GM23338 (cell line): Measurements from ENCODE around the gene LYSMD1. TPM values are rescaled to one million over a fixed set of nuclear protein-coding genes. Genes with fewer than 3 reads are reported as not detected.
A peak's percentile ranks its signal among the peaks of the same experiment; 100 is the strongest.

Source experiments
- ATAC-seq: fragments of 200-7000 bp; cut with Tn5 transposase; 3 replicates; pipeline ENCODE4 v1.9.1; 2020
- DNase-seq: peaks from one replicate; pipeline ENCODE4 v3.0.0-alpha.2; 2015; ENCODE audit warnings: low spot score
- H2AFZ ChIP-seq: fragments of 200-600 bp; sonication (generic); 2 replicates; pipeline ENCODE4 v1.8.0; 2016; ENCODE audit warnings: antibody characterized with exemption, mild to moderate bottlenecking, moderate library complexity
- H3F3A ChIP-seq: fragments of 200-600 bp; sonication (generic); replicated peaks from 2 replicates; pipeline ENCODE4 v1.8.0; 2017; ENCODE audit warnings: antibody characterized with exemption, mixed run types, low read depth
- H3K27ac ChIP-seq: fragments of 200-600 bp; sonication (generic); 2 replicates; pipeline ENCODE4 v1.6.1; 2016; ENCODE audit warnings: low read depth
- H3K27me3 ChIP-seq: fragments of 200-600 bp; sonication (generic); 2 replicates; pipeline ENCODE4 v1.8.0; 2016; ENCODE audit warnings: mild to moderate bottlenecking, mixed run types, moderate library complexity; ENCODE audit not compliant: insufficient read depth
- H3K36me3 ChIP-seq: fragments of 200-600 bp; sonication (generic); 2 replicates; pipeline ENCODE4 v1.8.0; 2016; ENCODE audit warnings: mild to moderate bottlenecking; ENCODE audit not compliant: insufficient read depth
- H3K4me1 ChIP-seq: fragments of 200-600 bp; sonication (generic); 2 replicates; pipeline ENCODE4 v1.8.0; 2016; ENCODE audit warnings: mild to moderate bottlenecking, moderate library complexity; ENCODE audit not compliant: insufficient read depth
- H3K4me2 ChIP-seq: fragments of 200-600 bp; sonication (generic); 2 replicates; pipeline ENCODE4 v1.7.1; 2017; ENCODE audit warnings: mixed run types
- H3K4me3 ChIP-seq: fragments of 200-600 bp; sonication (generic); 2 replicates; pipeline ENCODE4 v1.6.1; 2016; ENCODE audit warnings: mixed run types
- H3K79me2 ChIP-seq: fragments of 200-600 bp; sonication (generic); replicated peaks from 2 replicates; pipeline ENCODE4 v1.8.0; 2017; ENCODE audit warnings: mild to moderate bottlenecking; ENCODE audit not compliant: insufficient read depth
- H3K9me2 ChIP-seq: fragments of 200-600 bp; sonication (generic); 2 replicates; pipeline ENCODE4 v1.8.0; 2017; ENCODE audit not compliant: insufficient read depth
- H4K20me1 ChIP-seq: fragments of 200-600 bp; sonication (generic); replicated peaks from 2 replicates; pipeline ENCODE4 v1.8.0; 2017; ENCODE audit warnings: mild to moderate bottlenecking; ENCODE audit not compliant: insufficient read depth
- H3K27ac Mint-ChIP-seq: 2 replicates; pipeline ENCODE4 v1.8.0; 2020; ENCODE audit warnings: inconsistent platforms, mild to moderate bottlenecking, moderate library complexity, mixed read lengths
- H3K27me3 Mint-ChIP-seq: 3 replicates; pipeline ENCODE4 v1.8.0; 2022; ENCODE audit warnings: low read depth, mild to moderate bottlenecking, moderate library complexity, mixed read lengths, inconsistent platforms; ENCODE audit not compliant: insufficient read depth, poor library complexity
- H3K36me3 Mint-ChIP-seq: 3 replicates; pipeline ENCODE4 v1.8.0; 2021; ENCODE audit warnings: low read depth, mild to moderate bottlenecking, inconsistent platforms, moderate library complexity, mixed read lengths
- H3K4me1 Mint-ChIP-seq: 3 replicates; pipeline ENCODE4 v1.8.0; 2020; ENCODE audit warnings: mild to moderate bottlenecking, inconsistent platforms, mixed read lengths
- H3K4me3 Mint-ChIP-seq: 3 replicates; pipeline ENCODE4 v1.8.0; 2021; ENCODE audit warnings: moderate library complexity, mild to moderate bottlenecking, inconsistent platforms, mixed read lengths
- H3K9me3 Mint-ChIP-seq: 3 replicates; pipeline ENCODE4 v1.8.0; 2020; ENCODE audit warnings: moderate library complexity, mild to moderate bottlenecking, inconsistent platforms, mixed read lengths
- CREB1 ChIP-seq: fragments of 250-450 bp; sonication (Bioruptor Pico); IDR thresholded peaks from 2 replicates; pipeline ENCODE4 v1.5.0; 2020; ENCODE audit warnings: low read depth, mild to moderate bottlenecking, moderate library complexity
- CTCF ChIP-seq, 2 experiments: fragments of 200-600 bp in 1 of 2; sonication (generic) in 1 of 2; conservative IDR thresholded peaks; 2 replicates each; pipeline versions ENCODE4 v1.5.1 to v1.6.1; 2016 to 2017; ENCODE audit warnings: antibody characterized with exemption in 2 of 2, low read depth in 2 of 2, mild to moderate bottlenecking in 2 of 2, moderate library complexity in 1 of 2
- EZH2 ChIP-seq: fragments of 200-600 bp; sonication (generic); IDR thresholded peaks from one replicate; pipeline ENCODE4 v1.8.0; 2017; ENCODE audit warnings: antibody characterized with exemption, mild to moderate bottlenecking, low read depth; ENCODE audit not compliant: unreplicated experiment
- EZH2phosphoT487 ChIP-seq: fragments of 200-600 bp; sonication (generic); IDR thresholded peaks from one replicate; pipeline ENCODE4 v1.8.1; 2018; ENCODE audit warnings: antibody characterized with exemption; ENCODE audit not compliant: unreplicated experiment
- JUNB ChIP-seq: IDR thresholded peaks from one replicate; pipeline ENCODE4 v1.6.1; 2016; ENCODE audit warnings: antibody characterized with exemption; ENCODE audit not compliant: unreplicated experiment
- POLR2AphosphoS5 ChIP-seq: IDR thresholded peaks from 2 replicates; pipeline ENCODE4 v1.6.1; 2016; ENCODE audit warnings: antibody characterized with exemption, low read depth
- STAT1 ChIP-seq: IDR thresholded peaks from one replicate; pipeline ENCODE4 v1.6.1; 2016; ENCODE audit warnings: antibody characterized with exemption; ENCODE audit not compliant: unreplicated experiment
- ZNF331 ChIP-seq: fragments of 250-450 bp; sonication (Bioruptor Pico); IDR thresholded peaks from 2 replicates; pipeline ENCODE4 v1.5.0; 2020; ENCODE audit warnings: low read depth, mild to moderate bottlenecking, moderate library complexity
- polyA plus RNA-seq: library from polyadenylated mRNA; unstranded; fragments of >200 nt; fragmentation: Nextera tagmentation; extraction: Ambion mirVana; gene quantifications from 2 replicates; pipeline ENCODE4 v1.2.1, GENCODE V29; 2016
- total RNA-seq: library from RNA; depleted of rRNA; stranded (reverse); fragments of >200 nt; shearing (Covaris generic); gene quantifications from 2 replicates; pipeline ENCODE4 v1.2.3, GENCODE V29; 2014
- TF ChIP-seq, protein P1 (sequence below): fragments of 250-450 bp; sonication (Bioruptor Pico); IDR thresholded peaks from 2 replicates; pipeline ENCODE4 v1.5.0; 2020; ENCODE audit warnings: mild to moderate bottlenecking, moderate library complexity
- TF ChIP-seq, protein P2 (sequence below): IDR thresholded peaks from one replicate; pipeline ENCODE4 v1.6.1; 2018; ENCODE audit warnings: antibody characterized with exemption; ENCODE audit not compliant: unreplicated experiment
- TF ChIP-seq, protein P3 (sequence below): IDR thresholded peaks from 2 replicates; pipeline ENCODE4 v1.6.1; 2016; ENCODE audit warnings: antibody characterized with exemption

LYSMD1 gene
- total and polyA plus RNA-seq, 2 experiments from 2014 or later, result 3.6 to 6.4 TPM

DNA sequence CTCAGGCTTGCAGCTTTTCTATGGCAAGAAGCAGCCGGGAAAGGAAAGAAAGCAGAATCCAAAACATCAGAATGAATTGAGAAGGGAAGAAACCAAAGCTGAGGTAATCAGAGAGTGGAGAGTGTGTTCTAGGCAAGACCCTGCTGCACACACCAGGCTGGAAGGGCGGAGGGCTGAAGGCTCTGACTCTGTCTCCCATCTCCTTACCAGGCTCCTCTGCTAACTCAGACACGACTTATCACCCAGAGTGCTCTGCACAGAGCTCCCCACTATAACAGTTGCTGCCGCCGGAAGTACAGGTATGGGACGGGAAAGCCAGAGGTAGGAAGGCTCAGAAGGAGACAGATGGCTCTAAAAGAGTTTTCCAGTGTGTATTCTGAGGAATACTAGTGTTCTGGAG lies 1.4 kb upstream of the LYSMD1 start:
- Mint-ChIP-seq H3K36me3 (peaks cover 33% of the 10 kb centered on the region), H3K4me1 (peaks cover 16% of the 10 kb centered on the region), H3K27me3 (peaks cover 9% of the 10 kb centered on the region), H3K4me3 (peak overlapping the region; percentile 97), H3K27ac (no peak overlapping the region), H3K9me3 (peaks cover 3% of the 10 kb centered on the region; the same call in 1 of the 3 replicates)
- no peak overlapping the region for H3K27ac ChIP-seq
- H3K27me3 ChIP-seq, result no peaks in the 10 kb centered on the region
- H4K20me1 ChIP-seq, result no peaks in the 10 kb centered on the region
- peak overlapping the region; percentile 87 for H3K4me2 ChIP-seq
- peaks cover 8% of the 10 kb centered on the region for H3K79me2 ChIP-seq
- peak overlapping the region; percentile 66; the same call in 1 of the 2 replicates for H3K4me3 ChIP-seq
- H3F3A ChIP-seq, result 0 out of 2 replicates have a peak, but pooled peaks cover 5% of the 10 kb centered on the region
- ATAC-seq, result no peak
- DNase-seq, result no peak
- TF ChIP-seq, protein P1, sequence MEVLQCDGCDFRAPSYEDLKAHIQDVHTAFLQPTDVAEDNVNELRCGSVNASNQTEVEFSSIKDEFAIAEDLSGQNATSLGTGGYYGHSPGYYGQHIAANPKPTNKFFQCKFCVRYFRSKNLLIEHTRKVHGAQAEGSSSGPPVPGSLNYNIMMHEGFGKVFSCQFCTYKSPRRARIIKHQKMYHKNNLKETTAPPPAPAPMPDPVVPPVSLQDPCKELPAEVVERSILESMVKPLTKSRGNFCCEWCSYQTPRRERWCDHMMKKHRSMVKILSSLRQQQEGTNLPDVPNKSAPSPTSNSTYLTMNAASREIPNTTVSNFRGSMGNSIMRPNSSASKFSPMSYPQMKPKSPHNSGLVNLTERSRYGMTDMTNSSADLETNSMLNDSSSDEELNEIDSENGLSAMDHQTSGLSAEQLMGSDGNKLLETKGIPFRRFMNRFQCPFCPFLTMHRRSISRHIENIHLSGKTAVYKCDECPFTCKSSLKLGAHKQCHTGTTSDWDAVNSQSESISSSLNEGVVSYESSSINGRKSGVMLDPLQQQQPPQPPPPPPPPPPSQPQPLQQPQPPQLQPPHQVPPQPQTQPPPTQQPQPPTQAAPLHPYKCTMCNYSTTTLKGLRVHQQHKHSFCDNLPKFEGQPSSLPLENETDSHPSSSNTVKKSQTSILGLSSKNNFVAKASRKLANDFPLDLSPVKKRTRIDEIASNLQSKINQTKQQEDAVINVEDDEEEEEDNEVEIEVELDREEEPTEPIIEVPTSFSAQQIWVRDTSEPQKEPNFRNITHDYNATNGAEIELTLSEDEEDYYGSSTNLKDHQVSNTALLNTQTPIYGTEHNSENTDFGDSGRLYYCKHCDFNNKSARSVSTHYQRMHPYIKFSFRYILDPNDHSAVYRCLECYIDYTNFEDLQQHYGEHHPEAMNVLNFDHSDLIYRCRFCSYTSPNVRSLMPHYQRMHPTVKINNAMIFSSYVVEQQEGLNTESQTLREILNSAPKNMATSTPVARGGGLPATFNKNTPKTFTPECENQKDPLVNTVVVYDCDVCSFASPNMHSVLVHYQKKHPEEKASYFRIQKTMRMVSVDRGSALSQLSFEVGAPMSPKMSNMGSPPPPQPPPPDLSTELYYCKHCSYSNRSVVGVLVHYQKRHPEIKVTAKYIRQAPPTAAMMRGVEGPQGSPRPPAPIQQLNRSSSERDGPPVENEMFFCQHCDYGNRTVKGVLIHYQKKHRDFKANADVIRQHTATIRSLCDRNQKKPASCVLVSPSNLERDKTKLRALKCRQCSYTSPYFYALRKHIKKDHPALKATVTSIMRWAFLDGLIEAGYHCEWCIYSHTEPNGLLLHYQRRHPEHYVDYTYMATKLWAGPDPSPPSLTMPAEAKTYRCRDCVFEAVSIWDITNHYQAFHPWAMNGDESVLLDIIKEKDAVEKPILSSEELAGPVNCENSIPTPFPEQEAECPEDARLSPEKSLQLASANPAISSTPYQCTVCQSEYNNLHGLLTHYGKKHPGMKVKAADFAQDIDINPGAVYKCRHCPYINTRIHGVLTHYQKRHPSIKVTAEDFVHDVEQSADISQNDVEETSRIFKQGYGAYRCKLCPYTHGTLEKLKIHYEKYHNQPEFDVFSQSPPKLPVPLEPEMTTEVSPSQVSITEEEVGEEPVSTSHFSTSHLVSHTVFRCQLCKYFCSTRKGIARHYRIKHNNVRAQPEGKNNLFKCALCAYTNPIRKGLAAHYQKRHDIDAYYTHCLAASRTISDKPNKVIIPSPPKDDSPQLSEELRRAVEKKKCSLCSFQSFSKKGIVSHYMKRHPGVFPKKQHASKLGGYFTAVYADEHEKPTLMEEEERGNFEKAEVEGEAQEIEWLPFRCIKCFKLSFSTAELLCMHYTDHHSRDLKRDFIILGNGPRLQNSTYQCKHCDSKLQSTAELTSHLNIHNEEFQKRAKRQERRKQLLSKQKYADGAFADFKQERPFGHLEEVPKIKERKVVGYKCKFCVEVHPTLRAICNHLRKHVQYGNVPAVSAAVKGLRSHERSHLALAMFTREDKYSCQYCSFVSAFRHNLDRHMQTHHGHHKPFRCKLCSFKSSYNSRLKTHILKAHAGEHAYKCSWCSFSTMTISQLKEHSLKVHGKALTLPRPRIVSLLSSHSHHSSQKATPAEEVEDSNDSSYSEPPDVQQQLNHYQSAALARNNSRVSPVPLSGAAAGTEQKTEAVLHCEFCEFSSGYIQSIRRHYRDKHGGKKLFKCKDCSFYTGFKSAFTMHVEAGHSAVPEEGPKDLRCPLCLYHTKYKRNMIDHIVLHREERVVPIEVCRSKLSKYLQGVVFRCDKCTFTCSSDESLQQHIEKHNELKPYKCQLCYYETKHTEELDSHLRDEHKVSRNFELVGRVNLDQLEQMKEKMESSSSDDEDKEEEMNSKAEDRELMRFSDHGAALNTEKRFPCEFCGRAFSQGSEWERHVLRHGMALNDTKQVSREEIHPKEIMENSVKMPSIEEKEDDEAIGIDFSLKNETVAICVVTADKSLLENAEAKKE (CRISPR knock-in tag), result no peak
- no peak for TF ChIP-seq CREB1 (CRISPR knock-in tag)
- no peak for TF ChIP-seq EZH2phosphoT487
- TF ChIP-seq, protein P2, sequence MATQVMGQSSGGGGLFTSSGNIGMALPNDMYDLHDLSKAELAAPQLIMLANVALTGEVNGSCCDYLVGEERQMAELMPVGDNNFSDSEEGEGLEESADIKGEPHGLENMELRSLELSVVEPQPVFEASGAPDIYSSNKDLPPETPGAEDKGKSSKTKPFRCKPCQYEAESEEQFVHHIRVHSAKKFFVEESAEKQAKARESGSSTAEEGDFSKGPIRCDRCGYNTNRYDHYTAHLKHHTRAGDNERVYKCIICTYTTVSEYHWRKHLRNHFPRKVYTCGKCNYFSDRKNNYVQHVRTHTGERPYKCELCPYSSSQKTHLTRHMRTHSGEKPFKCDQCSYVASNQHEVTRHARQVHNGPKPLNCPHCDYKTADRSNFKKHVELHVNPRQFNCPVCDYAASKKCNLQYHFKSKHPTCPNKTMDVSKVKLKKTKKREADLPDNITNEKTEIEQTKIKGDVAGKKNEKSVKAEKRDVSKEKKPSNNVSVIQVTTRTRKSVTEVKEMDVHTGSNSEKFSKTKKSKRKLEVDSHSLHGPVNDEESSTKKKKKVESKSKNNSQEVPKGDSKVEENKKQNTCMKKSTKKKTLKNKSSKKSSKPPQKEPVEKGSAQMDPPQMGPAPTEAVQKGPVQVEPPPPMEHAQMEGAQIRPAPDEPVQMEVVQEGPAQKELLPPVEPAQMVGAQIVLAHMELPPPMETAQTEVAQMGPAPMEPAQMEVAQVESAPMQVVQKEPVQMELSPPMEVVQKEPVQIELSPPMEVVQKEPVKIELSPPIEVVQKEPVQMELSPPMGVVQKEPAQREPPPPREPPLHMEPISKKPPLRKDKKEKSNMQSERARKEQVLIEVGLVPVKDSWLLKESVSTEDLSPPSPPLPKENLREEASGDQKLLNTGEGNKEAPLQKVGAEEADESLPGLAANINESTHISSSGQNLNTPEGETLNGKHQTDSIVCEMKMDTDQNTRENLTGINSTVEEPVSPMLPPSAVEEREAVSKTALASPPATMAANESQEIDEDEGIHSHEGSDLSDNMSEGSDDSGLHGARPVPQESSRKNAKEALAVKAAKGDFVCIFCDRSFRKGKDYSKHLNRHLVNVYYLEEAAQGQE, result no peak
- TF ChIP-seq STAT1, result no peak
- TF ChIP-seq POLR2AphosphoS5, result no peak
- TF ChIP-seq, protein P3, sequence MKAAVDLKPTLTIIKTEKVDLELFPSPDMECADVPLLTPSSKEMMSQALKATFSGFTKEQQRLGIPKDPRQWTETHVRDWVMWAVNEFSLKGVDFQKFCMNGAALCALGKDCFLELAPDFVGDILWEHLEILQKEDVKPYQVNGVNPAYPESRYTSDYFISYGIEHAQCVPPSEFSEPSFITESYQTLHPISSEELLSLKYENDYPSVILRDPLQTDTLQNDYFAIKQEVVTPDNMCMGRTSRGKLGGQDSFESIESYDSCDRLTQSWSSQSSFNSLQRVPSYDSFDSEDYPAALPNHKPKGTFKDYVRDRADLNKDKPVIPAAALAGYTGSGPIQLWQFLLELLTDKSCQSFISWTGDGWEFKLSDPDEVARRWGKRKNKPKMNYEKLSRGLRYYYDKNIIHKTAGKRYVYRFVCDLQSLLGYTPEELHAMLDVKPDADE, result no peak
- TF ChIP-seq EZH2, result no peak
- no peak for TF ChIP-seq JUNB
- TF ChIP-seq ZNF331 (CRISPR knock-in tag), result no peak
- no peak for TF ChIP-seq CTCF (conservative IDR thresholded peaks at IDR 0.05; ENCODE audit: low read depth in 2 of 2)
- no peaks in the 10 kb centered on the region for H3K9me2 ChIP-seq
- peaks cover 3% of the 10 kb centered on the region; the same call in 1 of the 2 replicates for H3K36me3 ChIP-seq
- no peak overlapping the region for H2AFZ ChIP-seq
- H3K4me1 ChIP-seq, result peaks cover 12% of the 10 kb centered on the region
